B cell (primary cell): ENCODE measurements around the gene GFOD2.

Experiments
- CTCF ChIP-seq: fragments of 200-600 bp; IDR thresholded peaks from one replicate; pipeline ENCODE4 v1.8.0; 2022; ENCODE audit warnings: antibody characterized with exemption, mild to moderate bottlenecking
- EZH2 ChIP-seq: IDR thresholded peaks from 2 replicates; pipeline ENCODE4 v1.6.1; 2012; ENCODE audit warnings: borderline replicate concordance, low read depth, mild to moderate bottlenecking, moderate library complexity, low read length; ENCODE audit not compliant: insufficient read depth, poor library complexity, severe bottlenecking

DNA sequence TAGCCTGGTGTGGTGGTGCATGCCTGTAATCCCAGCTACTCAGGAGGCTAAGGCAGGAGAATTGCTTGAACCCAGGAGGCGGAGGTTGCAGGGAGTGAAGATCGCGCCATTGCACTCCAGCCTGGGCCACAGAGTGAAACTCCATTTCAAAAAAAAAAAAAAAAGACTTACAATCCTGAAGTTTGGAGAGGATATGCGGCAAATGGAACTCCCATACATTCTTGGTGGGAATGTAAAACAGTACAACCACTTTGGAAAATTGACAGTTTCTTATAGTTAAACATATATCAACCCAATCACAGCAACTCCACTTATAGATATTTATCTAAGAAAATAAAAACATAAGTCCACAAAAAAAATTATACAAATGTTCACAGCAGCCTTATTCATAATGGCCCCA, 11.9 kb downstream of the GFOD2 start:
- TF ChIP-seq CTCF, result no peak
- no peak for TF ChIP-seq EZH2
